ENCODE measurements around the gene CELSR2.

GRCh38 chr1:109229531-109230127, 19.7 kb upstream of the CELSR2 start:
- no peak for TF ChIP-seq CTCF (IDR thresholded peaks at IDR 0.05)
- TF ChIP-seq CHD2 (IDR thresholded peaks at IDR 0.05; ENCODE audit: low read length, partially characterized antibody): no peak
- no peak for TF ChIP-seq REST (IDR thresholded peaks at IDR 0.05)
- TF ChIP-seq E2F6 (IDR thresholded peaks at IDR 0.05; ENCODE audit: borderline replicate concordance, low read depth): no peak
- TF ChIP-seq POLR2A (IDR thresholded peaks at IDR 0.05; ENCODE audit: low read length): no peak
- TF ChIP-seq ZSCAN20 (CRISPR knock-in tag; IDR thresholded peaks at IDR 0.05): no peak
- no peak for TF ChIP-seq HOXB13 (CRISPR knock-in tag; IDR thresholded peaks at IDR 0.05; ENCODE audit: low read depth)

All from A549 (cell line).